Measurements from ENCODE around the gene TMEM163. TPM values are rescaled to one million over a fixed set of nuclear protein-coding genes. Genes with fewer than 3 reads are reported as not detected.

The TMEM163 gene
- total RNA-seq, 2 experiments from 2014 or later: not detected

- TF ChIP-seq, protein P1, sequence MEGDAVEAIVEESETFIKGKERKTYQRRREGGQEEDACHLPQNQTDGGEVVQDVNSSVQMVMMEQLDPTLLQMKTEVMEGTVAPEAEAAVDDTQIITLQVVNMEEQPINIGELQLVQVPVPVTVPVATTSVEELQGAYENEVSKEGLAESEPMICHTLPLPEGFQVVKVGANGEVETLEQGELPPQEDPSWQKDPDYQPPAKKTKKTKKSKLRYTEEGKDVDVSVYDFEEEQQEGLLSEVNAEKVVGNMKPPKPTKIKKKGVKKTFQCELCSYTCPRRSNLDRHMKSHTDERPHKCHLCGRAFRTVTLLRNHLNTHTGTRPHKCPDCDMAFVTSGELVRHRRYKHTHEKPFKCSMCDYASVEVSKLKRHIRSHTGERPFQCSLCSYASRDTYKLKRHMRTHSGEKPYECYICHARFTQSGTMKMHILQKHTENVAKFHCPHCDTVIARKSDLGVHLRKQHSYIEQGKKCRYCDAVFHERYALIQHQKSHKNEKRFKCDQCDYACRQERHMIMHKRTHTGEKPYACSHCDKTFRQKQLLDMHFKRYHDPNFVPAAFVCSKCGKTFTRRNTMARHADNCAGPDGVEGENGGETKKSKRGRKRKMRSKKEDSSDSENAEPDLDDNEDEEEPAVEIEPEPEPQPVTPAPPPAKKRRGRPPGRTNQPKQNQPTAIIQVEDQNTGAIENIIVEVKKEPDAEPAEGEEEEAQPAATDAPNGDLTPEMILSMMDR (IDR thresholded peaks at IDR 0.05): no peak
- no peaks in the 10 kb centered on the region for H3K36me3 Mint-ChIP-seq (ENCODE audit: low read depth)
- no peaks in the 10 kb centered on the region for H3K4me1 Mint-ChIP-seq (ENCODE audit: low read depth)
- H3K9me3 Mint-ChIP-seq: no peaks in the 10 kb centered on the region
- H3K4me3 Mint-ChIP-seq: no peak overlapping the region
- peaks cover 10% of the 10 kb centered on the region for H3K27me3 Mint-ChIP-seq
- CTCF ChIA-PET: interaction anchor here (1.3 to 2.8 kb wide), 3 partner anchors 10 to 242 kb away, joined by 3 to 10 read pairs (median 4); no protein-coding TSS in a partner anchor
- H3K27ac Mint-ChIP-seq: no peak overlapping the region
- DNase-seq (no peak), ATAC-seq (no peak)
- intact Hi-C loops (cut with micrococcal nuclease): no loop called here
- POLR2A ChIA-PET: no interaction called here
Measured at GRCh38 chr2:134693359-134694330, 25.2 kb downstream of the TMEM163 start.

- Mint-ChIP-seq H3K36me3 (ENCODE audit: low read depth) (no peaks in the 10 kb centered on the region), H3K9me3 (no peaks in the 10 kb centered on the region), H3K4me3 (no peak overlapping the region), H3K27me3 (peaks cover 3% of the 10 kb centered on the region), H3K27ac (no peak overlapping the region), H3K4me1 (ENCODE audit: low read depth) (no peaks in the 10 kb centered on the region)
- ChIA-PET CTCF (interaction anchor here (2.8 kb wide), 1 partner anchor 241 kb away, joined by 10 read pairs; no protein-coding TSS in a partner anchor), POLR2A (no interaction called here)
- no peak for DNase-seq
- intact Hi-C loops (cut with micrococcal nuclease): no loop called here
- TF ChIP-seq, protein P1 (IDR thresholded peaks at IDR 0.05): peak; percentile 14
- peak; percentile 64 for ATAC-seq
Measured at GRCh38 chr2:134692499-134692898, 26.3 kb downstream of the TMEM163 start.

GRCh38 chr2:134690629-134691215, 28.1 kb downstream of the TMEM163 start:
- intact Hi-C loops (cut with micrococcal nuclease): no loop called here

GRCh38 chr2:134689315-134689714, 29.5 kb downstream of the TMEM163 start:
- H3K4me3 Mint-ChIP-seq: no peak overlapping the region
- ATAC-seq (no peak), DNase-seq (no peak)
- TF ChIP-seq, protein P1 (IDR thresholded peaks at IDR 0.05): no peak
- intact Hi-C loops (cut with micrococcal nuclease): no loop called here
- POLR2A ChIA-PET: no interaction called here
- H3K9me3 Mint-ChIP-seq: no peaks in the 10 kb centered on the region
- CTCF ChIA-PET: no interaction called here
- H3K27ac Mint-ChIP-seq: no peak overlapping the region
- H3K36me3 Mint-ChIP-seq (ENCODE audit: low read depth): no peaks in the 10 kb centered on the region
- H3K27me3 Mint-ChIP-seq: no peaks in the 10 kb centered on the region
- no peaks in the 10 kb centered on the region for H3K4me1 Mint-ChIP-seq (ENCODE audit: low read depth)

More at GRCh38 chr2:134690629-134691215, 28.1 kb downstream of the TMEM163 start:
- no peaks in the 10 kb centered on the region for H3K9me3 Mint-ChIP-seq
- ATAC-seq: no peak
- no peak overlapping the region for H3K27ac Mint-ChIP-seq
- TF ChIP-seq, protein P1 (IDR thresholded peaks at IDR 0.05): no peak
- no peak for DNase-seq
- ChIA-PET CTCF (no interaction called here), POLR2A (no interaction called here)
- no peaks in the 10 kb centered on the region for H3K36me3 Mint-ChIP-seq (ENCODE audit: low read depth)
- no peaks in the 10 kb centered on the region for H3K4me1 Mint-ChIP-seq (ENCODE audit: low read depth)
- no peaks in the 10 kb centered on the region for H3K27me3 Mint-ChIP-seq
- H3K4me3 Mint-ChIP-seq: no peak overlapping the region

GRCh38 chr2:134685967-134686366, 32.8 kb downstream of the TMEM163 start:
- ATAC-seq (no peak), DNase-seq (no peak)
- ChIA-PET POLR2A (interaction anchor here (0.7 kb wide), 1 partner anchor 77 kb away, joined by 3 read pairs; no protein-coding TSS in a partner anchor), CTCF (no interaction called here)
- TF ChIP-seq, protein P1 (IDR thresholded peaks at IDR 0.05): no peak
- H3K27me3 Mint-ChIP-seq: no peaks in the 10 kb centered on the region
- no peaks in the 10 kb centered on the region for H3K36me3 Mint-ChIP-seq (ENCODE audit: low read depth)
- H3K27ac Mint-ChIP-seq: no peak overlapping the region
- no peak overlapping the region for H3K4me3 Mint-ChIP-seq
- H3K4me1 Mint-ChIP-seq (ENCODE audit: low read depth): peaks cover 5% of the 10 kb centered on the region
- no peaks in the 10 kb centered on the region for H3K9me3 Mint-ChIP-seq
- intact Hi-C loops (cut with micrococcal nuclease): no loop called here
